ENCODE data around the gene NDFIP2. TPM values are rescaled to one million over a fixed set of nuclear protein-coding genes. Genes with fewer than 3 reads are reported as not detected.

Gene NDFIP2
- total RNA-seq, 1 experiment from 2014 or later, result 31.0 TPM

- no peak overlapping the region for H2BK5ac ChIP-seq (ENCODE audit: insufficient read length, low read length)
- H4K91ac ChIP-seq (ENCODE audit: insufficient read length, low read depth, low read length), result no peak overlapping the region
- no peak overlapping the region for H3K9ac ChIP-seq (ENCODE audit: extremely low read depth, insufficient read length, low read length)
- no peak overlapping the region for H2BK12ac ChIP-seq (ENCODE audit: insufficient read length, low read depth, low read length)
- H3K9me3 ChIP-seq (ENCODE audit: control insufficient read depth, low read depth, low read length), result no peaks in the 10 kb centered on the region
- no peak overlapping the region for H2AK5ac ChIP-seq (ENCODE audit: insufficient read length, low read length)
- Mint-ChIP-seq H3K27ac (no peak overlapping the region), H3K27me3 (ENCODE audit: low read depth) (no peaks in the 10 kb centered on the region), H3K4me1 (no peaks in the 10 kb centered on the region), H3K9me3 (no peaks in the 10 kb centered on the region), H3K4me3 (no peak overlapping the region), H3K36me3 (ENCODE audit: insufficient read depth in 1 of 3, low read depth in 3 of 3) (no peaks in the 10 kb centered on the region)
- H3K27ac ChIP-seq (ENCODE audit: insufficient read length, low read depth, low read length), result no peak overlapping the region
- no CpG with 5 or more reads among the region's 3 CpGs for WGBS (ENCODE audit: extremely low coverage, insufficient read length, low lambda C conversion rate)
- H4K5ac ChIP-seq (ENCODE audit: insufficient read length, low read depth, low read length), result no peak overlapping the region
- no peak overlapping the region for H3K56ac ChIP-seq (ENCODE audit: insufficient read length, low read depth, low read length)
- H2BK120ac ChIP-seq (ENCODE audit: low read depth, low read length, poor library complexity, severe bottlenecking), result no peak overlapping the region
- no peak overlapping the region for H2AFZ ChIP-seq (ENCODE audit: low read length)
- no peak overlapping the region for H2BK20ac ChIP-seq (ENCODE audit: low read depth, low read length, poor library complexity, severe bottlenecking)
- H3K27me3 ChIP-seq (ENCODE audit: insufficient read depth, low read length), result no peaks in the 10 kb centered on the region
- H3K23me2 ChIP-seq (ENCODE audit: insufficient read length, low read depth, low read length, poor library complexity, severe bottlenecking), result no peaks in the 10 kb centered on the region
- H3K14ac ChIP-seq (ENCODE audit: insufficient read depth, low read length), result no peak overlapping the region
- H4K20me1 ChIP-seq (ENCODE audit: control insufficient read depth, insufficient read depth, insufficient read length), result no peaks in the 10 kb centered on the region
- TF ChIP-seq CTCF (conservative IDR thresholded peaks at IDR 0.05), result no peak
- no peaks in the 10 kb centered on the region for H3K79me2 ChIP-seq (ENCODE audit: insufficient read depth, low read length)
- H3K4me2 ChIP-seq (ENCODE audit: insufficient read depth, insufficient read length, low read length), result no peak overlapping the region
- DNase-seq, result no peak
- no peak overlapping the region for H4K8ac ChIP-seq (replicated peaks; ENCODE audit: insufficient read length, low read depth, low read length)
- no peak overlapping the region for H3K18ac ChIP-seq (ENCODE audit: insufficient read length, low read depth, low read length)
- no peak overlapping the region for H3K4ac ChIP-seq (ENCODE audit: low read depth, low read length)
- H3K79me1 ChIP-seq (ENCODE audit: insufficient read depth, low read depth, low read length, poor library complexity, severe bottlenecking), result no peaks in the 10 kb centered on the region
- H2BK15ac ChIP-seq (ENCODE audit: low read depth, low read length), result no peak overlapping the region
- no peaks in the 10 kb centered on the region for H3K4me1 ChIP-seq (ENCODE audit: insufficient read depth, low read length)
- no peak overlapping the region for H3T11ph ChIP-seq (ENCODE audit: low read length)
- no peak overlapping the region for H3K23ac ChIP-seq (ENCODE audit: insufficient read length, low read depth, low read length)
These were observed 21.0 kb upstream of the NDFIP2 start for GRCh38 chr13:79459906-79460305.

All from H9 (cell line).